Heart left ventricle (tissue), 13 donors: ENCODE data around the gene SLC7A1.

Experiments
- CTCF ChIP-seq, 12 donors: fragments of 200-600 bp; sonication (generic) in 4 of 12; IDR thresholded peaks; one replicate each; pipeline versions ENCODE4 v1.5.0 to v1.8.0; 2018 to 2022; ENCODE audit warnings: antibody characterized with exemption in 12 of 12, mild to moderate bottlenecking in 5 of 12
- POLR2A ChIP-seq, 2 donors: fragments of 450-650 bp; IDR thresholded peaks; one replicate each; pipeline ENCODE4 v1.6.1; 2017; ENCODE audit warnings: antibody characterized with exemption in 2 of 2, mild to moderate bottlenecking in 2 of 2, moderate library complexity in 2 of 2
- donor health status: ischemic (EF 13 %, LVEDD 7.1; RV severe dilation, severe dysfunction).
- donor health status: DM: no; HTN: yes; CAD: no.
- donor health status: DM: no; HTN: no; CAD: no.
- donor health status: ischemic (EF 25% LVEDD 6.9; RV normal size, moderate dysfunction).
- donor health status: ischemic (EF 25% LVEDD 5.7; RV mildly dilated, moderate dysfunction).
- donor health status: ischemic (EF 35%, LVEDD 5.7; RV mildly dilated, moderate dysfunction).
- donor health status: nonischemic (EF 11% LVEDD 7.7; RV severe dilation, severe dysfunction).
- donor health status: DM: yes; HTN: yes; CAD: no.
- donor health status: PGD.
- donor health status: ischemic (EF 29% LVEDD 5.4; RV normal size, mild dysfunction).
- donor health status: nonischemic (EF 23%, LVEDD 6.1; RV moderate dilation, normal function).

DNA sequence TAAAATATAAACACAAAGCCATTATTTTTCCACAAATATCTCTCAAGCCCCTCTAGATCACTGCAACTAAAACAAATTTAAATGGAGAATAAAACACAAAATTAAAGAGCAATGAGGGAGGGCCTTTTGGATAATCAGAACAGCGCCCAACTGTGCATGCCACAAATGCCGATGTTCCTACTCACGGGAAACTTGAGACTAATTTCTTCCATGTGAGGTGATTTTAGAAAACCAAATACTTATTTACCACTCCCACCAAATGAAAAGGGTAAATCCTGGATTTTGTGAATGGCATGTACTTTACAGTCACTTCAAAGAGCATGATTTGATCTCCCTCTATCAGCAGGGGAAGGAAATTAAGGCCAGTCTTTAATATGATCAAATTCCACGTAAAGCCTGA, 74.8 kb downstream of the SLC7A1 start:
- TF ChIP-seq CTCF (IDR thresholded peaks at IDR 0.05) (no peak), POLR2A (IDR thresholded peaks at IDR 0.05) (no peak)
